ENCODE measurements around the gene CDK14.

DNA sequence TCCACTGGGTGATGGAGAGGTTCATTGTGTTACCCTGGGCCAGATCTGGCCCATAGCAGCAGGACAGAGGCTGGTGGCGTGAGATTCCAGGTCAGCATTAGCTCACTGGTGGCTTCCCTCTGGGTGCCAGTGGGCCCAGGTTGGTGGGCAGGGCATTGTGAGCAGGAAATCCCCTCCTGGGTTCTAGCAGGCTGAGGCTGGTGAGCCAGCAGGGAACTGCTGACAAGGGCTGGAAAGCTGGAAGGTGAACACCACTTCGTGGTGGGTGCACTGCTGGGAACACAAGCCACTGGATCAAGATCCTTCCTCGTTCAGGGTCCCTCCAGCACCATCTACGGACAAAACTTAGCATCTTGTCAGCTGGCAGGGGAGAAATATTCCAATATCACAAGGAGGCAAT lies 408.9 kb downstream of the CDK14 start:
- no peak for TF ChIP-seq EP300 (IDR thresholded peaks at IDR 0.05; ENCODE audit: borderline replicate concordance)
- TF ChIP-seq CEBPB (IDR thresholded peaks at IDR 0.05): no peak
- TF ChIP-seq, protein P1, sequence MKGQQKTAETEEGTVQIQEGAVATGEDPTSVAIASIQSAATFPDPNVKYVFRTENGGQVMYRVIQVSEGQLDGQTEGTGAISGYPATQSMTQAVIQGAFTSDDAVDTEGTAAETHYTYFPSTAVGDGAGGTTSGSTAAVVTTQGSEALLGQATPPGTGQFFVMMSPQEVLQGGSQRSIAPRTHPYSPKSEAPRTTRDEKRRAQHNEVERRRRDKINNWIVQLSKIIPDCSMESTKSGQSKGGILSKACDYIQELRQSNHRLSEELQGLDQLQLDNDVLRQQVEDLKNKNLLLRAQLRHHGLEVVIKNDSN (IDR thresholded peaks at IDR 0.05): no peak
- TF ChIP-seq, protein P2, sequence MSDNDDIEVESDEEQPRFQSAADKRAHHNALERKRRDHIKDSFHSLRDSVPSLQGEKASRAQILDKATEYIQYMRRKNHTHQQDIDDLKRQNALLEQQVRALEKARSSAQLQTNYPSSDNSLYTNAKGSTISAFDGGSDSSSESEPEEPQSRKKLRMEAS (IDR thresholded peaks at IDR 0.05): no peak
- TF ChIP-seq TEAD4 (IDR thresholded peaks at IDR 0.05): no peak
- TF ChIP-seq EGR1 (IDR thresholded peaks at IDR 0.05): no peak
